Liver (tissue), 9 donors: ENCODE measurements around the gene PTPN20. TPM values are rescaled to one million over a fixed set of nuclear protein-coding genes. Genes with fewer than 3 reads are reported as not detected.

Experiments
- DNase-seq: peaks from one replicate; pipeline ENCODE4 v3.0.0-alpha.2; 2017; ENCODE audit warnings: low spot score
- H3K27ac ChIP-seq, 2 donors: one replicate each; pipeline ENCODE4 v1.7.0; 2013; ENCODE audit warnings: inconsistent platforms in 2 of 2, low read length in 2 of 2, control low read depth in 1 of 2, low read depth in 1 of 2, mild to moderate bottlenecking in 1 of 2
- H3K27me3 ChIP-seq, 4 donors: one replicate each; pipeline versions ENCODE4 v1.6.1 to v1.7.0; 2013; ENCODE audit warnings: low read length in 3 of 4, inconsistent platforms in 1 of 4, mild to moderate bottlenecking in 1 of 4, moderate library complexity in 1 of 4; ENCODE audit not compliant: control insufficient read depth in 4 of 4, insufficient read depth in 4 of 4
- H3K36me3 ChIP-seq, 4 donors: one replicate each; pipeline versions ENCODE4 v1.6.1 to v1.7.0; 2013; ENCODE audit warnings: low read length in 3 of 4, mild to moderate bottlenecking in 3 of 4, low read depth in 1 of 4, moderate library complexity in 1 of 4; ENCODE audit not compliant: control insufficient read depth in 4 of 4, insufficient read depth in 3 of 4
- H3K4me1 ChIP-seq, 4 donors: one replicate each; pipeline versions ENCODE4 v1.6.1 to v1.7.0; 2013; ENCODE audit warnings: low read length in 3 of 4, mild to moderate bottlenecking in 3 of 4, moderate library complexity in 1 of 4; ENCODE audit not compliant: control insufficient read depth in 4 of 4, insufficient read depth in 4 of 4
- H3K4me3 ChIP-seq, 3 donors: one replicate each; pipeline versions ENCODE4 v1.6.1 to v1.7.0; 2013; ENCODE audit warnings: low read length in 3 of 3, control low read depth in 1 of 3, low read depth in 1 of 3, mild to moderate bottlenecking in 1 of 3
- H3K9ac ChIP-seq, 2 donors: one replicate each; pipeline ENCODE4 v1.7.0; 2013; ENCODE audit warnings: low read length in 2 of 2, mild to moderate bottlenecking in 2 of 2, moderate library complexity in 2 of 2, control low read depth in 1 of 2, low read depth in 1 of 2
- H3K9me3 ChIP-seq, 4 donors: one replicate each; pipeline versions ENCODE4 v1.6.1 to v1.7.0; 2013; ENCODE audit warnings: low read length in 3 of 4; ENCODE audit not compliant: control insufficient read depth in 4 of 4
- CTCF ChIP-seq: fragments of 150-350 bp; IDR thresholded peaks from 2 replicates; pipeline ENCODE4 v1.5.1; 2017; ENCODE audit warnings: improper control_type of control experiment, low read depth, low read length; ENCODE audit not compliant: missing input control
- EGR1 ChIP-seq, 2 donors: IDR thresholded peaks; 2 replicates each; pipeline ENCODE4 v1.6.1; 2016 to 2018; ENCODE audit warnings: antibody characterized with exemption in 2 of 2, low read depth in 2 of 2
- FOXA1 ChIP-seq: IDR thresholded peaks from 2 replicates; pipeline ENCODE4 v1.6.1; 2016; ENCODE audit warnings: antibody characterized with exemption
- FOXA2 ChIP-seq: IDR thresholded peaks from 2 replicates; pipeline ENCODE4 v1.6.1; 2016; ENCODE audit warnings: antibody characterized with exemption
- GABPA ChIP-seq, 2 donors: IDR thresholded peaks in 1 of 2; conservative IDR thresholded peaks in 1 of 2; 2 replicates each; pipeline ENCODE4 v1.6.1; 2016; ENCODE audit warnings: antibody characterized with exemption in 2 of 2, mild to moderate bottlenecking in 1 of 2, moderate library complexity in 1 of 2
- HNF4A ChIP-seq, 2 donors: conservative IDR thresholded peaks; 2 replicates each; pipeline ENCODE4 v1.6.1; 2016; ENCODE audit warnings: antibody characterized with exemption in 2 of 2, mild to moderate bottlenecking in 2 of 2
- HNF4G ChIP-seq: IDR thresholded peaks from 2 replicates; pipeline ENCODE4 v1.6.1; 2016; ENCODE audit warnings: antibody characterized with exemption
- NR2F2 ChIP-seq: IDR thresholded peaks from 2 replicates; pipeline ENCODE4 v1.6.1; 2016; ENCODE audit warnings: antibody characterized with exemption
- RAD21 ChIP-seq, 2 donors: IDR thresholded peaks; 2 replicates each; pipeline ENCODE4 v1.6.1; 2016; ENCODE audit warnings: antibody characterized with exemption in 2 of 2, mild to moderate bottlenecking in 2 of 2
- REST ChIP-seq: IDR thresholded peaks from 2 replicates; pipeline ENCODE4 v1.6.1; 2016; ENCODE audit warnings: antibody characterized with exemption, mild to moderate bottlenecking
- RXRA ChIP-seq, 2 donors: IDR thresholded peaks; 2 replicates each; pipeline ENCODE4 v1.6.1; 2017 to 2018; ENCODE audit warnings: antibody characterized with exemption in 2 of 2, mild to moderate bottlenecking in 1 of 2
- SP1 ChIP-seq: IDR thresholded peaks from 2 replicates; pipeline ENCODE4 v1.6.1; 2018; ENCODE audit warnings: antibody characterized with exemption, mild to moderate bottlenecking
- TAF1 ChIP-seq: conservative IDR thresholded peaks from 2 replicates; pipeline ENCODE4 v1.6.1; 2016; ENCODE audit warnings: antibody characterized with exemption, mild to moderate bottlenecking
- ZBTB33 ChIP-seq: IDR thresholded peaks from 2 replicates; pipeline ENCODE4 v1.6.1; 2016; ENCODE audit warnings: antibody characterized with exemption
- WGBS: extraction: QIAGEN DNeasy Blood & Tissue Kit; methylation state at CpG from one replicate; pipeline ENCODE4 v1.1.7; 2013; 5-methylcytosine and 5-hydroxymethylcytosine counted together
- polyA plus RNA-seq, 2 donors: library from polyadenylated mRNA; stranded (reverse) in 1 of 2; unstranded in 1 of 2; fragments of 200-250 nt in 1 of 2; fragments of >200 nt in 1 of 2; fragmentation: Nextera tagmentation in 1 of 2; extraction: Ambion mirVana in 1 of 2; gene quantifications; one replicate each; pipeline versions ENCODE4 v1.2.1 to v1.2.3, GENCODE V29; 2013 to 2015
- total RNA-seq, 2 donors: library from RNA; depleted of rRNA; stranded (reverse); fragments of >200 nt; gene quantifications; one replicate each; pipeline ENCODE4 v1.2.3, GENCODE V29; 2014
- donor health status: healthy.
- donor health status: healthy.
- donor health status: healthy.
- donor health status: healthy.
- donor health status: healthy.

Gene PTPN20
- total and polyA plus RNA-seq, 4 donors: 0.28 to 1.4 (median 0.80) TPM

GRCh38 chr10:47021850-47022249 is 110.6 kb downstream of the PTPN20 start:
- H3K27ac ChIP-seq: no peak overlapping the region
- no peaks in the 10 kb centered on the region for H3K36me3 ChIP-seq
- no peaks in the 10 kb centered on the region for H3K27me3 ChIP-seq
- no peak overlapping the region for H3K4me3 ChIP-seq
- TF ChIP-seq FOXA1 (no peak), REST (no peak), HNF4A (conservative IDR thresholded peaks at IDR 0.05) (no peak), RAD21 (IDR thresholded peaks at IDR 0.05) (no peak), HNF4G (no peak), FOXA2 (no peak), NR2F2 (no peak), RXRA (IDR thresholded peaks at IDR 0.05) (no peak), SP1 (no peak), EGR1 (IDR thresholded peaks at IDR 0.05; ENCODE audit: low read depth in 2 of 2) (no peak), CTCF (no peak), ZBTB33 (no peak), GABPA (IDR thresholded peaks at IDR 0.05 in 1 of 2, conservative IDR thresholded peaks at IDR 0.05 in 1 of 2) (no peak)
- no peaks in the 10 kb centered on the region for H3K9me3 ChIP-seq
- no peak for DNase-seq
- 90% methylated on average over 6 of the region's 6 CpGs for WGBS
- H3K4me1 ChIP-seq: no peaks in the 10 kb centered on the region
- H3K9ac ChIP-seq: no peak overlapping the region

GRCh38 chr10:47022311-47023131 is 111.3 kb downstream of the PTPN20 start:
- DNase-seq: peak; percentile 30
- Histone ChIP-seq H3K27me3 (no peaks in the 10 kb centered on the region), H3K9me3 (no peaks in the 10 kb centered on the region), H3K27ac (no peak overlapping the region), H3K9ac (no peak overlapping the region), H3K4me3 (no peak overlapping the region), H3K4me1 (no peaks in the 10 kb centered on the region), H3K36me3 (no peaks in the 10 kb centered on the region)
- no peak for TF ChIP-seq RXRA (IDR thresholded peaks at IDR 0.05)
- TF ChIP-seq RAD21 (IDR thresholded peaks at IDR 0.05): no peak
- no peak for TF ChIP-seq TAF1
- TF ChIP-seq HNF4G: no peak
- WGBS: 69% methylated on average over 16 of the region's 16 CpGs
